Activated effector memory CD4-positive, alpha-beta T cell treated with Interleukin-2 at 50 U/mL for 16 hours (primary cell): Measurements from ENCODE around the gene WNT5A.

Experiments used
- DNase-seq: peaks from one replicate; pipeline ENCODE4 v3.0.0-alpha.2; 2020

WNT5A gene

DNA sequence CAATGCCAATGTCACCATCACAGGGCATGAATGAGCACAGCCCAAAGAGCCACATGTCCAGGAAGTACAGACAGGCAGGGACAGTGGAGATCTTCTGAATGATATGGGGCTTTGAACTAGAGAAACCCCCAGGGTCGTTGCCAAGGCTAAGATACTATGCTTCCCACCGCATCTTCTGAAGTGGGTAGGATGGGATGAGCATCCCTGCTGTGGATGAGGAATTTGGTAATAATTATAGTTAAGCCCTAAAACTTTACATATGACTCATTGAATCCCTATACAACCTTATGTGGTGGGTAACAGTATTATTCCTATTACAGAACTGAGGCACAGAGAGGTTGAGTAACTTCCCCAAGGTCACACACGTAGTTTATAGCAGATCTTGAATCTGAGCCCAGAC, 44.2 kb downstream of the WNT5A start:
- no peak for DNase-seq

DNA sequence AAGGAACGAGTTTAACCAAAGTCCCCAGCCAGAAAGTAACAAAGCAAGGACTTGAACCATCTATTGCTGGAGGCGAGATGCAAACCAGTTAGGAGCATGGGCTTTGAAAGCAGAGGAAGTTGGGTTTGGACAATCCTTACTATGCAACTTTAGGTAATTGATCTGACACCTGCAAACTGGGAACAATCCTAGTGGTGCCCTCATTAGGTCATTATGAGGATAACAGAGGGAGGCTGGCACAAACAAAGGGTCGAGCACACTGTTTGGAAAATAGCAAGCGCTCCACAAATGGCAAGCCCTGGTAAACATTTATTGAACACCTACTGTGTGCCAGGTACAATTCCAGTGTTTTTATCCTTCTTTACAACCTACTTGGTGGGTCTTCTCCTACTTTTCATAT, 45.6 kb downstream of the WNT5A start:
- DNase-seq: no peak

DNA sequence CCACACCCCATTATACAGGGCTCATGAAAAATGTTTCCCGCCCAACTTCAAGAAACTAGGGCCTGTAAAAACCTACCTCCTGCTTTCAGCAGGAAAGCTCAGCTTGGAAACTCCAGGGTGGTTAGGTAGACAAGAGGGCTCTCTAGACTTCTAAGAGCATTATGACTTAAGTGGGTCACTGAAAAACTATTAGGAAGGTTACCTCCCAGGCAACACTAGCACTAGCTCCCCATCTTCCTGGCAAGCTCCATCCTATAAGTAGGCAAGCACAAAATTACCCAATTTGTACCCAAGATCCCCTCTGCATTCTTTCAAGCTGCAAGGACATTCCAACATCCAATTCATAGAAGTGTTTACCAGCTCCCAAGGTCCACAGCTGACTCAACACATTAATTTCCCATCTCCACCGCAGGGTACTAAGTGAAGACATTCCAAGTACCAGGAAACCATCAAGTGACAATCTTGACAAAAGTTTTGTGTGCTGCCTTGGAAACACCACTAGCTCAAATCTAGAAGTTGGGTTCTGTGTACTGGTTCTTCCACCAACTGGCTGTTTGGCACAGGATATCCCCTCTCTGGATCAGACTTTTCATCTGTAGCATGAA, 46.9 kb downstream of the WNT5A start:
- no peak for DNase-seq

DNA sequence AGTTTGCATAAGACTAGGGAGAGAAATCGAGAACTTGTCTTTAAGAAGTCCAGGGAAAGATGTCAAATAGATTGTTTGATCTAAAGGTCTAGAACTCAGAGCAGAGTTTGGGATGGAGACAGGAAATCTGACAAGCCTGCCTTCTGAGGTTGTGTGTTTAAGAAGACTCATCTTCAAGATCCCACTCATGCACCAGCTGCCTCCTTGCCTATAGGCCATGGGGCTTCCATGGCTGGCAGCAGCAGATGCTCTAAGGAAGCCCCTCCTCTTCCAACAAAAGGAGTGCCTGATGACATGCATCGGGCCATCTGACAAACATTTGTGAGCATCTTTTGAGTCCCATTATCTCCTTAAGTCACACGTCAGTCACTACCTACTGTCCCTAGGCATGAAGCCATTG, 47.4 kb downstream of the WNT5A start:
- no peak for DNase-seq

DNA sequence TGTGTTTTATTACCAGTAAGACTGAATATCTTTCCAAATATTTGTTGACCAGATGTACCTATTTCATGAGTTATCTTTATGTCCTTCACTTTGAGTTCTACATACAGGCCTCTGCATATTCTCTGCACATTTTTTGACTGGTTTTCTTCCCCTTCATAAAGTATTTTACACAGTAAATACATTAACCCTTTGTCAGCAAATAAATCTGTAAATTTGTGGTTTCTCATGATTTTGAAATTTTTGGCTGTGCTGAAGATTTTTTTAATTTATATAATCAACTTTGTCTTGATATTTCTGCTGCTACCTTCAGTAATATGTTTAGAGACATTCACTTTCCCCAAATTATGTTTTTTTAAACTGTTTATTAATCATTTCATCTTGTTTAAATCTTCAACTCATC, 50.5 kb downstream of the WNT5A start:
- DNase-seq: no peak

DNA sequence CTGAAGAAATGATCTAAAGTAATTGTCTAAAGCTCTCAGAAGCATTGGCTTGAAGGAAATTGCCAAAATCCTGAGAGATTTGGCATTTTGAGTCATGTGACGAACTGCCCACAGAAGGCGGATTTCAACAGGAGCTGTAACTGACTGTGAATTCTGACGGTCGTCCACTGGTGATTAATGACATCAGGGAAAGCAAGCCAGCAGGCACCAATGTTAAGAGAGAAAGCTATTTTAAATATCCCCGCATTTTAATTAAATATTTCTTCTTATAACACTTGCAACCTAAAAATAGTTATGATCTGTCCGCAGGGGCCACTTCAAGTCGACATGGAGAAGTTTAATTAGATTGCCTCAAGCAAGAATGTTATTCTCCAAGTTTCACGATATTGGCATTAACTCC, 51.6 kb downstream of the WNT5A start:
- no peak for DNase-seq

DNA sequence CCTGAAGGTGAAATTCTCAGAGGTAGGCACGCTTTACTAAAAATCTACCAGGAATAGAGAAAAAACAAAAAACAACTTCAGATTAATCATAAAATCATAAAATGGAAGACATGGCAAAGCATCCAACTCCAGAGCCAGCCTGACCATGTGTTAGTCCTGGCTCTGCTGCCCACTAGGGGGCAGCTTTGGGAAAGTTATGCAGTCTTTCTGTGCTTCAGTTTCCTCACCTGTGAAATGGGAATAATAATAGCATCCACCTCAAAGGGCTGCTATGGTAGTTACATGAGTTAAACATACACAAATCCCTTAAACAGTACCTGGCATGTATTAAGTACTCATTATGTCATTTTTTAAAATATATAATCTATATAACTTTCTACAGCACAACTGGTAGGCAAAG, 52.3 kb downstream of the WNT5A start:
- no peak for DNase-seq

DNA sequence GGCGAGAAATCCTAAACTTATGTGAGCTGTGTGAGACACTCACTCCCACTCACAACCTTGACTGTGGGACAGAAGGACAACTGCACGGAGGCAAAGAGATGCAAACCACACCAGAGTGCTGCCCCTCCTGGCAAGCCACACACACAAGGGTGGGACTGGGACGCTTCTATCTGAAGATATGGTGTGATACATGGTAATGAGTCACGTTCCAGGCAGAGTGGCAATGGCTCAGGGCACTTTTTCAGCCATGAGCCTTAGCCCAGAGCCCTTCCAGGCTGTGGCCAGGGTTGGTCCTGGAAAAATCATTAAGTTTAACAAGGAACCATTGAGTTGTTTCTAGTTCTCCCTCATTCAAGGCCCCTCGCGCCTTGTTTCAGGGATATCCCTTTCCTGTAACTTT, 56.1 kb downstream of the WNT5A start:
- no peak for DNase-seq

DNA sequence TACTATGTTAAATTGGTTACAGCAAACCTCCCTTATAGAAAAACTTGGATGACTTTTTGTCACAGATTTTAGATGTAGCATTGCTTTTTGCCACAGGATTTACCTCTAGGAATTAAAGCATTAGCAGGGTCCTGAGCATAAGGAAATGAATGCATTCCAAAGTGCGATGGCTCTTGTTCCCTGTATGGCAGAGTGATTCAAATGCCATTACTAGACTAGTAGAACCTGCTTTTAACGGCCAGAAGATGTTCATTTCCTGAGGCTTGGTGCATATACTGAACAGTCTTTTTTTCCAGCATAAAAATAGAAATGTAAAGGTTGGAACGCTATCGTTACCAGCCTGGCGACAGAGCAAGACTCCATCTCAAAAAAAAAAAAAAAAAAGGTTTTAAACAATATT, 59.4 kb downstream of the WNT5A start:
- no peak for DNase-seq

DNA sequence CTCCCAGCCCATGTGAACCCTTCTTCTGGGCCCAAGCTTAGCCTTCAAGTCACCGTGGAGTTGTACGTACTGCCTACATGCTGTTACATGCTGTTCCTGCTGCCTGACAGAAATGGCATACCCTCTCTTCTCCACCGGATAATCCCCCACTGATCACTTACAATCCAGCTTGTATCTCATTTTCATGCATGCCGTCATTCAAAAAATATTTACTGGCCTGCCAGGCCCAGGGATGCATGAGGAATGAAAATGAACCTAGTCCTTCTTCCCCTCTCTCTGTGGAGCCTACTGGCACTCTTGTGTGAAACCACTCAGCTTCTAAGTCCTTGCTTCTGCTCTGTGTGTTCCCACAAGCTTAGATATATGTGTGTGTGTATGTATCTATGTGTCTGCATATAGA, 60.6 kb downstream of the WNT5A start:
- no peak for DNase-seq

DNA sequence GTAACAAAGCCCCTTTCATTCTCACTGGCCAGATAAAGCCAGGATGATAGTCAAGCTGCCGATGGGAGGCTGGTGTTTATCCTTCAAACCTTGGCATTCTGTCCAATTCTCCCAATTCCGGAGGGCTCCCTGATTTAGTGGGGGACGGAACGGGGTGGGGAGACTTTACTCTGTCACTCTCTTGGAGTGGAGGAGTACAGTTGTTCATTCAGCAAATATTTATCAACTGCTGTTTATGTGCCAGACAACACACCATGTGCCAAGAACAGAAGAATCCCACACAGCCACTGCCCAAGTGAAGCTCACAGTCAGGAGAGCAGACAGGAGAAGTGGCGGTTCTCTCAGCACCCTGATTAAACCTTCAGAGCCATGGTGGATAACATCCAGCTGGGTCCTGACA, 63.3 kb downstream of the WNT5A start:
- no peak for DNase-seq

DNA sequence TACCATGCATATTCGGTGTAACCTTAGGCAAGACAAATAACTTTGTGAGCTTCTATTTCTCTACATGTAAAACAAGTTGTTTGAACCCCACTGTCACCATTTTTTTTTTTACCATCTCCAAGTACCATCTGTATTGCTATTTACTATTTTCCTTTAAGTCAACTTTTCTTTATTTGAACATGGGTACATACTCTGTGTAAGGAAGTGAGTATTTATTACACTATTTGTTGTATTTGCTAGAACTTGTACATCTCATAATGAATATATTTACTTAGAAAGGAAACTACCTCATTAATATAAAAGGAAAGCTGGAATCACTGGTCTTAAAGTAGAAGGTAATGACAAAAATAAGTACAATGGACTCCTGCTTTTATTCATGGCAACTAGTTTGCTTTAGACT, 69.9 kb downstream of the WNT5A start:
- no peak for DNase-seq

DNA sequence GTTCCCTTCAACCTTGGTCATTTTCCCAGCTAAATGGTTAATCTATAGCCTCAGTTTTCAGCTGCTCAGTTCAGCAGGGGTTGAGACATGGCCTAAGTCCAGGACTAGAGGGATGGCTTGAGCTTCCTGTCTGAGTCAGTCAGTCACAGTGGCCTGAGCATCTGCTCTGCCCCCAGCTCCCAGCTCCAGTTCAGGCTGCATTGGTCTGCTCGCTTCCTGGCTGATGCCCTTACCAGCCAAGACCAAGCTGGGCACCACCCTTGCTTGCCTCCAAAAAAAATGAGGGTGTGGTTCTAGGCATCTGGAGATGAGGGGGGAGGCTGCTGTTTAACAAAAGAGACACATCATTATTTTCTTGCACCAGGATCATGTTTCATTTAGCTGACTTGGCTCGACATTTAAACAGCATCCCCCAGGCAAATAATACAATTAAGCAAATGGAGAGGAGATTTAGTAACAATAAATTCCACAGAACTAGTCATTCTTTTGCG, 70.7 kb downstream of the WNT5A start:
- no peak for DNase-seq
